ENCODE measurements around the gene HEATR3.

GRCh38 chr16:50093607-50094539 lies 28.1 kb downstream of the HEATR3 start:
- TF ChIP-seq POLR2A (IDR thresholded peaks at IDR 0.05): no peak
- TF ChIP-seq, protein P1, sequence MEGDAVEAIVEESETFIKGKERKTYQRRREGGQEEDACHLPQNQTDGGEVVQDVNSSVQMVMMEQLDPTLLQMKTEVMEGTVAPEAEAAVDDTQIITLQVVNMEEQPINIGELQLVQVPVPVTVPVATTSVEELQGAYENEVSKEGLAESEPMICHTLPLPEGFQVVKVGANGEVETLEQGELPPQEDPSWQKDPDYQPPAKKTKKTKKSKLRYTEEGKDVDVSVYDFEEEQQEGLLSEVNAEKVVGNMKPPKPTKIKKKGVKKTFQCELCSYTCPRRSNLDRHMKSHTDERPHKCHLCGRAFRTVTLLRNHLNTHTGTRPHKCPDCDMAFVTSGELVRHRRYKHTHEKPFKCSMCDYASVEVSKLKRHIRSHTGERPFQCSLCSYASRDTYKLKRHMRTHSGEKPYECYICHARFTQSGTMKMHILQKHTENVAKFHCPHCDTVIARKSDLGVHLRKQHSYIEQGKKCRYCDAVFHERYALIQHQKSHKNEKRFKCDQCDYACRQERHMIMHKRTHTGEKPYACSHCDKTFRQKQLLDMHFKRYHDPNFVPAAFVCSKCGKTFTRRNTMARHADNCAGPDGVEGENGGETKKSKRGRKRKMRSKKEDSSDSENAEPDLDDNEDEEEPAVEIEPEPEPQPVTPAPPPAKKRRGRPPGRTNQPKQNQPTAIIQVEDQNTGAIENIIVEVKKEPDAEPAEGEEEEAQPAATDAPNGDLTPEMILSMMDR (IDR thresholded peaks at IDR 0.05): no peak

Measured in heart left ventricle (tissue), 13 donors.